Renal cortex interstitium (tissue), 11 donors: ENCODE data around the gene ERCC6L2. TPM values are rescaled to one million over a fixed set of nuclear protein-coding genes. Genes with fewer than 3 reads are reported as not detected.

Experiments
- DNase-seq, 11 donors: peaks; one replicate each; pipeline ENCODE4 v3.0.0-alpha.2; 2013; ENCODE audit warnings: low read depth in 9 of 11, low spot score in 4 of 11; ENCODE audit errors: extremely low read depth in 1 of 11
- polyA plus RNA-seq, 3 donors: library from polyadenylated mRNA; unstranded; fragments of 120-200 nt; gene quantifications; one replicate each; pipeline ENCODE4 v1.2.1, GENCODE V29; 2013; ENCODE audit not compliant: insufficient read length in 3 of 3

Gene ERCC6L2
- polyA plus RNA-seq, 3 donors: 44.5 to 51.4 (median 46.4) TPM

DNA sequence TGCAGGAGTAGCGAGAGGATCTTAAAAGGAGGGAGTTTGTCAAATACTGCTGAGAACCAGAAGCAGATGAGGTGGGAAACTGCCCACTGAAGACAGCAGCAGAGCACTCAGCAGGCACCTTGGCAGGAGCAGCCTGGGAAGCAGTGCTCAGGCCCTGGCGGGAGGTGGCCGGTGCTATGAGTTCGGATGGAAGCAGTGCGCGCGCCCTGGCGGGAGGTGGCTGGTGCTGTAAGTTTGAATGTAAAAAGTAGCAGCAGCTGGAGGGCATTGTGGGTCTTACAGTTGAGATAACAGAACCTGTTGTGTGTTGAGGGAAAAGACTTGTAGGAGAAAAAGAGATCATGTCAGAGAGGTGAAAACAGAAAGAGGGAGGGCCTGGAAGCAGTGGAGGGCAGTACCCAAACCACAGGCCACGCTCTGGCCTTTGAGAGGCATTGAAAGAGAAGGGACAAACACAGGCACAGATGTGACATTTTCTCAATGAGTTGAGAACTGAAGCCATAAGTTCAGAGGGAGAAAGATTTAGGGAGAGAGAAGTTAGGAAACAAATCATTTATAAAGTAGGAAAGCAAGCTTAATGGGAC is 130.9 kb downstream of the ERCC6L2 start:
- no peak for DNase-seq

DNA sequence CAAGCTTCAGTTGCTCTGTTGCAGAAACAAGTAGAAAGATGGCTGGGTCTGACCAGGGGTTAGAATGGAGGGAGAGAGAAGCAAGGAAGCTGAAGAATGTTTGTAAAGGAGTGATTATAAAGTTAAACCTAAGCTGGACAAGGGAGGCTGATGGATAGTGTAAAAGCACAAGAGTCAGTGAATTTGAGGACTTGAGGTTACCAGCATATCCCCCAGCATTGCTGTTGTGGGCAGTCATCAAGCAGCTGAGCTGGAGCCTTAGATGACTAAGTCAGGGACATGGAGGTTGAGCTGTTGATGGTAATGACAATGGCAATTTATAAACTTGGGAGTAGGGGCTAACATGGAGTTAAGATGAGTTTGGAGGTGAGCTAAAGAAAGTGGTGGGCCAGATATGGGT is 131.5 kb downstream of the ERCC6L2 start:
- DNase-seq: no peak

DNA sequence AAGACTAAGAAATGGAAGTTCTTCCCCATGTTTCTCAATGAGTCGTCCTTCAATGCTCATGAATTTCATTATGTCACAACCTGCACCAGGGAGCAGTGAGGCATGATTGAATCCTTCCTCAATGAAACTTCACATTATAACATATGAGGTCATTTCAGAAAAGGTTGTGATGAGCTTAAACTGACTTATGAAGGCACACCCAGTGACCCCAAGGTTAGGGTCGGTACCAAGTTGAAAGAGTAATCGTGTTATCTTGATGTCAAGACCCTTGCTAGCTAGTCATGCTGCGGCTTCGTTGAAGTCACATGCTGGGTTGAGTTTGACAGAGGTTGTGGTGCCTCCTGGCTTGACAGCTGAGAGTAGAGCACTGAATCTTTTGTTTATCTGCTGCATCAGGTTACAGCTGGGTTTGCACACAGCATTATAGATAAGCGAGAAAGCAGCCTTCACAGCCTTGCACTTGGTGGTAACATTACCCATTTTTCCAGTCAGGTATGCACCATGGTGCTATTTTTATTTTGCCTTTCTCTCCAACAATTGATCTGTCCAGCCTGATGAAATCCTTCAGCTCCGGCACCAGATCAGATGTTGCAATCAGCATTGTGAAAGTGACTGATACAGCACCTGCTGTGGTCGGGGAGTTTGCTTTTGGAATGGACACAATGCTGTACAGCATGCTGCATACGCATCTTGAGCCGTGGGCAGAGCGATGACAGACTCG is 133.2 kb downstream of the ERCC6L2 start:
- DNase-seq: no peak

DNA sequence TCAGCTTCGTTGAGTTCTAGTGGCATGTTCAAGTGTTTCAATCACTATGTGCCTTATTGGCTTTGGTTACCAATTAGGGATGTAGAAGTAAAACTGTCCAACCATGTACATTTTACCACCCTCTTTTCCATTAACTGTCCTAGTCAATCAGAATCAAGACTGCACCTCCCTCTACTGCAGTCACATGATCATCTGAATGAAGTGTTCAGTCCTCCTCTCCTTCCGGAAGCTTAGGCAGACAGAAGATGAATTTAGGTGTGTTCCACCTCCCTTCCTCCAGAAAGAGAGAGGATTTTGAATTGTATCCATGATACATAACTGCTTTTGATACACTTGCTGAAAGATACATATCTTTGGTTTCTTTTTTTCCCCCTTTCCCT is 133.7 kb downstream of the ERCC6L2 start:
- DNase-seq: no peak

DNA sequence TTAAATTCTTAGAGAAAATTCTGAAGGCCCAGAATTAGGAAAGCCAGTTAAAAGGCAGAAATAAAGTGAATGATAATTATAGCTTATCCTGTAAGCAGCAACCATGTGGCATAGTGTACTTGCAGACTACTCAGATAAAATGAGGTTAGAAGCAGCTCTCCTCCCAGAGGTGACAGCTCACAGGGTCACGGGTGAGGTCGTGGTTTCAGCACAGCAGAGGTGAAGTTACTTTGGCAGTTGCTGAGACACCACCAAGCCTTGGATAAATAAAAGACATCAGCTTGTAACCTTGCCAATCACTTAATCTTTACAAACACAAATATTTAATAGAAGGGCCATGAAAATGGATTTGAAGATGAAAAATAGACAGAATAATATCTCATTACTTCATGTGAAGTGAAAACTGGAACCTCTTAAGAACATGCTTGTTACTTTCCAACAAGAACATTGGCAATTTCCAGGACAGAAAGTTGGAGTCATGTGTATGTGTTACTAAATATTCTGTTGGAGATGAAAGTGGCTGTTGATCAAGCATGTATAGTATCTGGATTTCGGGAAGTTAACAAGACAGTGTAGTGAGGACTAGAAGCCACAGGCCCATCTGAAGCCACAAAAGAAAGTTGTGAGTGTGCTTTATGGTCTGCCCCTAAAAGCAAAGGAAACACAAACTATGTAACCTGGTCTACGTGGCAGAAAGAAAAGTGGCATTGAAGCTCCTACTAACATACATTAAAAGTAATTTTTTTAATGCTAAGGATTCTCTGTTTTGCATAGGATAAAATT is 134.4 kb downstream of the ERCC6L2 start:
- DNase-seq: no peak

DNA sequence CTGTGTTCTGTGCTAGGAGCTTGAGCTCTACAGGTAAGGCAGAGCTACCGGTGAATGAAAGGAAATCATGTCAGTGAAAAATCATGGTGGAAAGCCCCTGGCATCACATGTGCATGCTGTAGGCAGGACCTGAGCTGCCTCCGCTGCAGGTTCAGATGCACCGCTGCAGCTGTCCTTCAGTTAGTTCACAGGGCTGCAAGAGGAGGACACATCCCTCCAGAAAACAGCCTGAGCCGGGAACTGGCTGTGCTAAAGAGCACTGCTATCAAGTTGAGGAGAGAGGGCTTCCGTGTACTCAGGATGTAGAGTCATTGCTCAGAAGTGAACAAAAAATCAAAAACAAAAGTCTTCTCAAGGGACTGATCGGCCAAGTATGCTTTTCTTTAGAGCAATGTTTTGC is 138.6 kb downstream of the ERCC6L2 start:
- no peak for DNase-seq

DNA sequence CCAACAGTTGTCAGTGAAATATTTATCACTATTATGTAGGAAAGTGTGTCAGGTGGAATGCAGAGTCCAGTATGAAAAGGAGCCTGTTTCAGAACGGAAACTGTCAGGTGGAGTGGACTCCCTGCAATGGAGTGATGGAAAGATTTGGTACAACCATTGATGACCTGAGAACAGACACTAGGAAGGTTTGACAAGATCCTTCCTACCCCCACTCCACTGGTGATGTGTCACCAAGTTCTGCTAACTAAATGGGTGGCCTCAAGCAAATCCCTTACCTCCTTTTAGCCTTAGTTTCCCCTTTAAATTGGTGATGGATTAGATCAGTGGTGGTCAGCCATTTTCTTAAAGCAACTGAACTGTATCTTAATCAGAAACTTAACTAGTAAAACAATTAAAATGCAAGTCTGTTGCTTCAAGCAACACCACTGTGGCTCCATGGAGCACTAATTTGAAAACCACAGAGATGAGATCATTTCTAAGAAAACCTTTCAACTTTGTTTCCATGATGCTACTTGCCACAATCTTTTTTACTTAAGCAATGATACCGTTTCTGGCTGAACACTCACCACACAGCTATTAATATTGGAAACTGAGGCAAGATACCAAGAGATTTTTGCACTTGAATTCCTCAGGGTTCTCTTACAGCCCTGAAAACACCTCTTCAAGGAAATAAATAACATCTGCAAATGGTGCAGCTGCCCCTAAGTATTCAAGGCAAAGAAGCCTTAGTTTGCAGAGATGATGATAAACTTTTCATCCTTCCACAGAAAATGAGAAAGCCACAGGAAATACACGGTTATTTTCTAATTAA is 140.6 kb downstream of the ERCC6L2 start:
- no peak for DNase-seq
